Measurements from ENCODE around the gene COA8.
"Not testable (repeated sequence)": the region's sequence is repeated elsewhere in the genome, so short reads cannot be mapped to it uniquely, and the experiment has no call there.

COA8 gene

DNA sequence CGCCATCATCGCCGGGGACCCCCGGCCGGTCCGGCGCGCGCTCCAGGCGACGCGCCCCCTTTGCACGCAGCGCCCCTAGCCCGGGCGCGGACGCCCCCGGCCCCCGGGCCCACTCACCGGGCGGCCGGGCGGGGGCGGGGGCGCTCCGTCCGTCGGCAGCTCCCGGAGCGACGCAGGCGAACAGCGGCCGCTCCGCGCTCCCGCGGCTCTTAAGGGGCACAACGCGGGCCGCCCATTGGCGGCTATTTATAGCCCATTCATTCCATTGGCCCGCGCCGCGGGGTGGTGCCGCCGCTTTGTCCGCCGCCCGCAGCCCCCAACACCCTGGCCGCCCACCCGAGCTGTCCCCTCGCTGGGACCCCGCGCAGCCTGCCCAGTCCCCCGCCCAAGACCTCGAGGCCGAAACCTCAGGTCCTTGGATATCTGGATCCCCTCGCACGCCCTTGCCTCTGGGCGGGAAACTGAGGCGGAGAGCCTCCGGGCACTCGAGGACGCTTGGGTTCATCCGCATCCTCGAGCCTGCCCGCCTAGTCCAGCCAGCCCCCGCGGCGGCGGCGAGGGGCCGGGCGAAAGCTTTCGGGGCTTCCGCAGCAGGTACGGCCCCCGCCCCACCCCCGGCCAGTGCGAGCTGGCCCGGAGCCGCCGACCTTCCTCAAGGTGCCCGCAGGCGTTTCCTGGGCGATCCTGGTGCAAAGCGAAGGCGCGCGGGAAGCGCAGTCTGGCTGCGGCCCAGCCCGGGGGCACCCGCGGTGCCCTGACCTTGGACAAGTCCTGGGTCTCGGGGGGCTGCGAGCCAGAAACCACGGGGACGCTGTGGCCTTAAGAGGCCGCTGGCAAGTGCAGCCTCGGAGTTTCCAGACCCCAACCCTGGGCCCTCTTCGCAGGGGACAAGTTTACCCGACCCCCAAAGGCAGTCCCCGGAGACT is 39.8 kb upstream of the COA8 start, which contains the start of gene CKB:
Gene CKB, minus strand, starts transcription at position 182 of the 926 bp plus-strand sequence. CDS start 337 bp downstream, outside the sequence.
- peak within 1 kb of the TSS; percentile 60 for H3K4me3 ChIP-seq (ENCODE audit: low read depth, low read length)
- peak; percentile 52 for DNase-seq (ENCODE audit: low read depth)
- TF ChIP-seq CTCF (IDR thresholded peaks at IDR 0.05; ENCODE audit: insufficient read depth, low read depth, low read length, missing control alignments), result no peak

DNA sequence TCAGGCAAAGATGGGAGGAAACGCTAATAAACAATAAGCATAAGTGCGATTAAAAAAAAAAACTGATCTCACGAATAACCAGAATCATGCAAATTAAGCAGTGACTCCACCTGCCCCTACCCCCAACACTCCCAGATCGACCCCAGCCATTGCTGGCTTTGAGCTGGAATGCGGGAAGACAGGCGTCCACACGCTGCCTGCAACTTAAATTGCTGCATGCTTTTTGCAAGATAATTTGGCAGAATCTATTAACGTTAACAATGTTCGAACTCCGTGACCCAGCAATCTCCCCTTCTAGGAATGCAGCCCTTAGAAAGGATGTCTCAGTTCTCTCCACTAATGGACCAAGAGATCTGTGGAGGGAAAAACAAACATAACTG is 39.2 kb upstream of the COA8 start:
- no peak for DNase-seq (ENCODE audit: low read depth)
- H3K4me3 ChIP-seq (ENCODE audit: low read depth, low read length), result no peak overlapping the region
- no peak for TF ChIP-seq CTCF (IDR thresholded peaks at IDR 0.05; ENCODE audit: insufficient read depth, low read depth, low read length, missing control alignments)

DNA sequence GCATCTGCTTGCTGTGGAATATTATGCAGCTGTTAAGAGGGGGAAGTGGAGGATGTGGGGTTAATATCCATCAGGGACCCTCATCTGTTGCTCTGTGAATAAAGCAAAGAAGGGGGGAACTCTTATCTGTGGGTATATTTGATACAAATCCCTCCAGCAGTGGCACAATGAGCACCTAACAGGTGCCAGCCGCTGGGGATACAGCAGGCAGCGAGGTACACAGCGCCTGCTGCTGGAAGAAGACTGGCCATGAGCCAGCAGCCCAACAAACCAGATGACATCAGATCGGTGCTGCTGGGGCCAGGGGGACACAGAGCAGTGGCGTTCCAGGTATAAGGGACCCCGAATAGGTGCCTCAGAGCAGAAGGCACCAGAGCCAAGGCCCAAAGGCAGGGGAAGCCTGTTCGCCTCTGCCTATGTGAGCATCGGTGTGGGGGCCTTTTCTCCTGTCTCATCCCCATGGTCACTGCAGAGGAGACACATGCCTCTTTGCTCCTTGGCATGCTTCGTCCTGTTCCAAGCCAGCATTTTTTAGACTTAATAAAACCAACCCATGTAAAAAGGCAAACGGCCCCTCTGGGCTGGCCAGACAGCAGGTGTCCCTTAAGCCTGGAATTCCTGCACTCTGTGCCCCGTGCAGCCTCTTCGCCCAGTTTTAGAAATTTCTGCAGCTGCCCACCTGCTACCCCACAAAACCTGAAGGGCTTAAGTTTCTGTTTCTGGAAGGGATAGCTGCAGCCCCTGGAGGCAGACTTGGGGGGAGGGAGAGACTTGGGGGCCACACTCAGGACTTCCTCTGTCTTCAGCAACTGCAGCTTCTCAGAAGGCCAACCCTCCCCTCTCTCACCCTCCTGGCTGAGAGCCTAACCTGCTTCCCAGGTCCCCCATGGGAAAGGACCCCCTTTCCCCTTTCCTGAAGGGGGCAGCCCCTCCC is 38.5 kb upstream of the COA8 start:
- no peak for TF ChIP-seq CTCF (IDR thresholded peaks at IDR 0.05; ENCODE audit: insufficient read depth, low read depth, low read length, missing control alignments)
- H3K4me3 ChIP-seq (ENCODE audit: low read depth, low read length), result no peak overlapping the region
- DNase-seq (ENCODE audit: low read depth), result no peak

DNA sequence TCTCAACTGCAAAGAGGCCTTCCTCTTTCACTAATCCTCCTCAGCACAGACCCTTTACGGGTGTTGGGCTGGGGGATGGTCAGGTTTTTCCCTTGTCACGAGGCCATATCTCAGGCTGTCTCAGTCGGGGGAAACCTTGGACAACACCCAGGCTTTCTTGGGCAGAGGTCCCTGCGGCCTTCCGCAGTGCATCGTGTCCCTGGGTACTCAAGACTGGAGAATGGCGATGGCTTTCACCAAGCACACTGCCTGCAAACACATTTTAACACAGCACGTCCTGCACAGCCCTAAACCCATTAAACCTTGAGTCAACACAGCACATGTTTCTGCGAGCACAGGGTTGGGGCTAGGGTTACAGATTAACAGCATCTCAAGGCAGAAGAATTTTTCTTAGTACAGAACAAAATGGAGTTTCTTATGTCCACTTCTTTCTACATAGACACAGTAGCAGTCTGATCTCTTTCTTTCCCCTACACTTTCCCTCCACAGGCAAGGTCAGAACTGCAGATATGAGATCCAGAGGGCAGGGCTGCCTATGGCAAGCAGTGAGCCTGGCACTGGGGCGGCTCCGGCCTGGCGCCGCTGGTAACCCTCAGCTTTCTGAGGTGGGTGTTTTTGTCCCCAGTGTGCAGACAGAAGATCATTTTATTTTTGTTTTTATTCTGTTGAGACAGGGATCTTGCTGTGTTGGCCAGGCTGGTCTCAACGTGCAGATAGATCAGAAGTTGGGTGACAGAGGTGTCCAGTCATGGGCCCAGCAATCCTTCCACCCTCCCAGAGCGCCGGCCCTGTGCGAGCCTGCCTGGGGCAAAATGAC is 37.1 kb upstream of the COA8 start:
- H3K4me3 ChIP-seq (ENCODE audit: low read depth, low read length); DNase-seq (ENCODE audit: low read depth): not testable (repeated sequence)

DNA sequence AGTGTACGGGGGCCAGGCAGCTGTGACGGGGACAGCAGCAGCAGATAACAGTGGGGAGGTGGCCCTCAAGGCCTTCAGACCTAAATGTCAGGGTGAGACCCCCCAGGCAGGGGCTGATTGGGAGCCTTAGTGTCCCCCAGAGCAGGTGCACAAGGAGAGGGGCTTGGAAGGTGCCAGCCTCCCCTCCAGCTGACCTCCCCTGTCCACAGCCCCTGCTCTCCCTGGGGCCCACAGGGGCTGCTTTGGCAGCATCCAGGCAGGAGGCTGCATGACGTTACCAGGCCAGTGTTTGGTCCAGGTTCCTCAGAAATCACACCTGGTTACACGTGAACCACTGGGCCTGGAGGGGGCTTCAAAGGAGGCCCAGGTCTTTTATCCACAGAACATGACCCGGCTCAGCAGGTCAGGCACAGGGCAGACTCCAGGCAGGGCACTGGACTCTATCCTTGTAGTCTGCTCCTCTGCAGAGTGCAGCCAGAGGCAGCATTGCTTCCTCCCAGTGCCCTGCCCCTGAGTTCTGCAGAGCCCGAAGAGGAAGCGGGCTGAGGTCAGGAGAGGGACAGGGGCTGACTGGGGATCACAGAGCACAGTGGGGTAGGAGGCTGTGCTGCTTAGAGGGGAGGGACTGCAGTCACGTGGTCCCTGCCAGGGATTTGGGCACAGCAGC is 36.4 kb upstream of the COA8 start:
- DNase-seq (ENCODE audit: low read depth), result no peak
- no peak for TF ChIP-seq CTCF (IDR thresholded peaks at IDR 0.05; ENCODE audit: insufficient read depth, low read depth, low read length, missing control alignments)
- no peak overlapping the region for H3K4me3 ChIP-seq (ENCODE audit: low read depth, low read length)

DNA sequence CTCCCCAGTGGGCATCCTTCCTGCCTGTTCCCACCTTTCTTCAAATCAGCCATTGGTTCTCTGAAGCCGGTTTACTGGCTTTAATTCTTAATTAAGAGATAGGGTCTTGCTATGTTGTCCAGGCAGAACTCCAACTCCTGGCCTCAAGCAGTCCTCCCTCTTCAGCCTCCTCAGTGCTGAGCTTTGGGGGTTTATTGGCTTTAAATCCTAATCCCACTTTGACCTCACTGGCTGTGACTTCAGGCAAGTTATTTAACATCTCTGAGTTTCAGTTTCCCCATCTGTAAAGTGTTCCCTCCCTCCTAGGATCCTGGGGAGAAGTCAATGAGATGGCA is 35.9 kb upstream of the COA8 start:
- H3K4me3 ChIP-seq (ENCODE audit: low read depth, low read length), result no peak overlapping the region
- DNase-seq (ENCODE audit: low read depth), result no peak
- TF ChIP-seq CTCF (IDR thresholded peaks at IDR 0.05; ENCODE audit: insufficient read depth, low read depth, low read length, missing control alignments), result no peak

All from GM12865 (cell line).